PFSK-1 (cell line): ENCODE data around the gene SP2.

Experiments used
- FOXP2 ChIP-seq: optimal IDR thresholded peaks from 2 replicates; pipeline ENCODE3; 2011; ENCODE audit warnings: borderline replicate concordance, control low read depth, inconsistent platforms; ENCODE audit not compliant: insufficient read depth; ENCODE audit errors: extremely low read length, extremely low read depth
- POLR2AphosphoS5 ChIP-seq: IDR thresholded peaks from 2 replicates; pipeline ENCODE4 v1.6.1; 2012; ENCODE audit warnings: low read depth, mild to moderate bottlenecking, control low read depth, low read length, moderate library complexity
- REST ChIP-seq, 2 experiments: IDR thresholded peaks; 2 replicates each; pipeline versions ENCODE4 v1.6.1 to v1.8.0; 2011 to 2012; ENCODE audit warnings: low read depth in 2 of 2, low read length in 2 of 2, control low read depth in 1 of 2, inconsistent platforms in 1 of 2, mild to moderate bottlenecking in 1 of 2, moderate library complexity in 1 of 2; ENCODE audit not compliant: insufficient read depth in 1 of 2
- SIN3A ChIP-seq: IDR thresholded peaks from 2 replicates; pipeline ENCODE4 v1.6.1; 2012; ENCODE audit warnings: mild to moderate bottlenecking, low read length, moderate library complexity, borderline replicate concordance; ENCODE audit not compliant: insufficient read depth
- TAF1 ChIP-seq: IDR thresholded peaks from 2 replicates; pipeline ENCODE4 v1.6.1; 2012; ENCODE audit warnings: low read length, control low read depth, borderline replicate concordance; ENCODE audit not compliant: insufficient read depth

DNA sequence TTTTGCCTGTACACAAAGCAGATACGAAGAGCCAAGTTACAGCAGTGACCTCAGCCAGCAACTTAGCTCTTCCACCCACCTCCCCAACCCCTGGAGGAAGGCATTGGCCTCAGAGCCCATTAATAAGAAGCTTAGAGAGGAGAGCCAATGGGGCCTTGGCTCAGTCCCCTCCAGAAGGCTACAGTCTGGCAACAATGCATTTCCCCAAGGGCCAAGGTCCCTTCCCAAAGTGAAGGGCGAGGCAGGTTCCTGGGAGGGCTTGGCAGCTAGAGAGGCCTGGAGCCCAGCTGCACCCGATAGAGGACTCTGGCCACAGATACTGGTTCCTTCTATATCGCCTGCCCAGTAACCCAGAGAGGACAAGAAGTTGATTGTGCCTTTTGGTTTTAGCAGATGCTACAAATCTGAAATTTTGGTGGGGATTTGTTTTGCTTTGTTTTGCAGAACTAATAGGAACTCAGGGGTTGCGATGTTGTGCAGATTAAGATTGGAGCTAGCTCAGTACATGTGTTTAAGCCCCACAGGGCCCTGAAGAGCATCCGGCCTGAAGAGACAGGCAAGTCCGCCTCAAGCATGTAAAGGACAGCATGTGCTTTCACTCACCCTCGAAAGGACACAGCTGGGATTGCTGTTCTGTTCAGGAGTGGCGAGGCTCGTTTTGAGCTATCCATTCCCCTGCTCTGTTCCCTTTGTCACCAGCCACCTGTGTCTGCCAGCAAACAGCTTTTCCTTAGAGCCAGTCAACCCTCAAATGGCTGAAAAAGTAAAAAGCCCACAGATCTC, 33.4 kb downstream of the SP2 start:
- TF ChIP-seq POLR2AphosphoS5 (no peak), REST (IDR thresholded peaks at IDR 0.05; ENCODE audit: insufficient read depth in 1 of 2, low read depth in 2 of 2, low read length in 2 of 2) (no peak), TAF1 (no peak), SIN3A (no peak), FOXP2 (no peak)
